ENCODE data around the gene AEBP1.

The AEBP1 gene

DNA sequence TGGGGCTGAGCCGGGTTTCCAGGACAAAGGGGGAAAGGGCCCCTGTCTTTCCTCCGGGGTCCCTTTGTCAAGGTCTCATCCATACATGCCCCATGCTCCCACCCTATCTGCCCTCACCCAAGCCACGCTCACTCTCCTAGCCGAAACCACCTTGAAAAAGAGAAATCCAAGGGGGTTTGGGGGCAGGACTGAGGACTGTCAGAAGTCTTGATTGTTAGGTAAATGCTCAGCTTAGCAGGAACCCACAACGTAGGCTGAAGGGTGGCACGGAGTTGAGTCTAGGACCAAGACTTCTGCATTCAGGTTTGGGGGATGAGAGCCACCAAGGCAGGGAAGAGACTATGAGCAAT lies 38.1 kb upstream of the AEBP1 start:
- in situ Hi-C loops (cut with HindIII; ENCODE audit: low sequenced_read_pairs), result loop anchor here (10.0 kb wide), 1 partner anchor 149 kb away; no protein-coding TSS in a partner anchor

DNA sequence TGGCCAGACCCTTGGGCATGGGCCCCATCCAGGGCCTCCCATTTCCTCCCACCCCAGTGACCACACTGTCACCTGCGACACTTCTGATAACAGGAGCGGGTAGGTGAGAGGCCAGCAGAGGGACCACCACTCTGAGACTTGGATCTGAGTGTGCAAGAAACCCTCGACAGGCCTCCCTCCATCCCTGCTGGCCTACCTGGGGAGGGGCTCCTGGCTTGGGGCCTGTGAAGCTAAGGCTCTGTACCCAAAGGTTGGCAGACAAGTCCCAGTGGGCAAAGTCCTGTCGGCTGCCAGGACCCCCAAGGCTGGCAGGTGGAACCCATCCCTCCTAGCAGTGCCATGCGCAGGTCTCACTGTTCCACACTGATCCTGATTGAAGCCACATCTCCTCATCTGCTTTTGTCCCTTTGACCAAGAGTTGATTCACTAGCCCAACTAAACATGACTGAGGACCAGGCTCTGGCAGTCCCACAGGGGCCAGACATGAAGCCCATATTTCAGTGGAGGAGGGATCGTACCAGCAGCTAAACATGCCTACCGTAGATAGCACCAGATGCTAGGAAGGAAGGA lies 37.6 kb upstream of the AEBP1 start:
- in situ Hi-C loops (cut with HindIII; ENCODE audit: low sequenced_read_pairs), result loop anchor here (10.0 kb wide), 1 partner anchor 148 kb away; no protein-coding TSS in a partner anchor

DNA sequence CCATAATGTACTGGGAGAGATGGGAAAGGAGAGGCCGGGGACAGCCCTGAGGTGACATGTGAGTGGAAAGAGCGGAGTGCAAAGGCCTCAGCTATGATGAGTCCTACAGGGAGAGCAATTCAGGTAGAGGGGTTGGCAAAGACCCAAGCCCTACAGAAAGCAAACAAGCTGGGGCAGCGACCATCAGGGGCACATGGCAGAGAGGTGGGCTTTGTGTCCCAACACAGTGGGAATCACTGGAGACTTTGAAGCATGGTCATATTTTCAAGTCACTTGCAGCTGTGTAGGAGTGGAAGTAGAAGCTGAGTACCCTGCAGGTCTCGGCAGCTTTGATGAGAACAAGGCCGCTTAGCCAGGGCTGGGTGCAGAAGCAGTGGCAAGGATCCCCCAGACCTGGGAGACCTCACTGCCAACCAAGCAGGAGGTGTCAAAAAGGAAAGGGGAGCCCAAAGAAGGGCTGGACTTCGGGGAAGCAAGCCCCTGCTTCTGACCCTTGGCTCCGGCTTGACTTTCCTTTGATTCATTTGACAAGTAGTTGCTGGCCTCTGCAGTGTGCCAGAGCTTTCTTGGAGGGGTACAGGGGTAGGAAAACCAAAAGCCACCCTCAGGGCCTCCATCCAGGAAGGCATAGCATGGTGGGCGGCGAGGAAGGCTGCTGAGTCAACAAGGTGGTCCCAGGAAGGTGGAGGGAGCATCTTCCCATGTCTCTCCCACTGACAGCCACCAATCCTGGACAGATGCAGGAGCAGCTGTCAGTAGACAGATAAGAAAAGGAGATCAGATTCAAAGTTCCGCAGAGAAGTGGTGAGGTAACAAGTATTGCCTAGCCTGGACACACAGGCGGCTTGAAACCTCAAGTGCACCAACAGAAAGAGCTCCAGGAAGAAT lies 36.8 kb upstream of the AEBP1 start:
- in situ Hi-C loops (cut with HindIII; ENCODE audit: low sequenced_read_pairs), result loop anchor here (10.0 kb wide), 1 partner anchor 147 kb away; no protein-coding TSS in a partner anchor

DNA sequence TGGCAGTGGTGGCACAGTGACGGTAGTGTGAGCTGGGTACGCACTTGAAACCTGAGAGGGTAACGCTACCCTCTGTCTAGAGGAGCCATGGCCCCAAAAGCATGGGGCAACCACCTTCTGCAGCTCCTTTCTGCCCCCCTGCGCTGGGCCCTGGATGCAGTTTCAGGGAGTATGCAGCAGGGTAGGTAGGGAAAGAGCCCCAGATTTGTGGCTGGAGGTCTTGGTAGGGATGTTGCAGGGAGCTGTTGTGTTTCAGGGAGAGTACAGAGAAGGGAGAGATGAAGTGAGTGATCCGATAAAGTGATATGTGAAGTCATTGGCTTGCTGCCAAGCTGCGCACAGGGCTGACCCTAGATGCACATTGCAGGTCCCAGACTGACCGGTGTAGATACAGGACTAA lies 36.1 kb upstream of the AEBP1 start:
- in situ Hi-C loops (cut with HindIII; ENCODE audit: low sequenced_read_pairs), result loop anchor here (10.0 kb wide), 1 partner anchor 147 kb away; no protein-coding TSS in a partner anchor

DNA sequence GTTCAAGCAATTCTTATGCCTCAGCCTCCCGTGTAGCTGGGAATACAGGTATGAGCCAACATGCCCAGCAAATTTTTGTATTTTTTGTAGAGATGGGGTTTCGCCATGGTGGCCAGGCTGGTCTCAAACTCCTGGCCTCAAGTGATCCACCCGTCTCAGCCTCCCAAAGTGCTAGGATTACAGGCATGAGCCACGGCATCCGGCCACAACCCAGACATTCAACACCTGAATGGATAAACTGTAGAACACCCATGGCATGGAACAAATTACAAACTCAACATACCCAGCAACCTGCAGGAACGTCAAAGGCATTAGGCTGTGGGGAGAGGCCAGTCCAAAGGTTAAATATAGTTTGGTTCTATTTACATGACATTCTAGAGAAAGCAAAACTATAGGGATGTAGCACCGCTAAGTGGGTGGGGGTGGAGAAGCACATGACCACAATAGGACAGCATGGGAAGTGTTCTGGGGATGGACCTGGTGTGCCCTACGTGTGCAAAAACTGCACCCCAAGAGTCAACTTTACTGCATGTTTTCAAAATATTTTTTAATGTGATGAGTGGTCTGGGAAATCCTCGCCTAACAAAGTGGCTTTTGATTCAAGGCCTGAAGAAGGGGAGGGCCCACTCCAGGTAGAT lies 32.3 kb upstream of the AEBP1 start:
- in situ Hi-C loops (cut with HindIII; ENCODE audit: low sequenced_read_pairs), result no loop called here

DNA sequence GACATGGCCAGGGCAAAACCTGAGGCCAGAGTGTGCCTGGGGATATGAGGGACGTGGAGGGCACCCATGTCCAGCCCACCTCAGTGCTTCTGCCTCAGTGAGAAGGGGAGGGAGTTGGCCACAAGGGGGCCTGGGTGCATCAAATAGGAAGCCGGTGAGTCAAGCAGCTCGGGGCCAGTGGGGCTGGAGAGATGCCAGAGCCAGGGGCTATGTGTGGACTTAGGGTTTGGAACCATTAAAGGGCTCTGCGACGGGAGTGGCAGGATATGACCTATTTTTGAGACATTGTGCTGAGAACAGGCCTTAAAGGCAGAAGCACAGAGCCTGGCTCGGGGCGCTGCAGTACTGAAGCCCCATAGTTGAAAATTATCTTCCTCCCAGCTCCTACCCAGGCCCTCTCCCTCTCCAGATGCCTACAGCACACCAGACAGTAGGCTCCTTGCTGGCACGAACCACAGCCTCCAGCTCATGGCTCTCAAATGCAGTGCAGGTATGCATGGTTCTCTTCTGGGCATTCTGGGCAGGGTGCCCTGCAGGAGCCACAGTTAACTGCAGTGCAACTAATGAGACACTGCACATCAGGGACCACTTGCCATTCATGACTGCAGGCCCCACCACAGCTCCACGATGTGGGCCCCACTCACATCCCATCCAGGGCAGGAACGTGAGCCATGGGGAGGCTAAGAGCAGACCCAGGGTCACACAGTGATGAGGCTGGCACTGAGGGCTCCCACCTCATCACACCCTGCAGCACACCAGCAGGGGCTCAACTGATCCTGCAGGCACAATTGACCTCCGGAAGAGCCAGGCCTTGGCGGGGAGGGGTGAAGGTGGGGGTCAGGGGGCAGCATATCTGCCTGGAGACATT lies 31.5 kb upstream of the AEBP1 start:
- in situ Hi-C loops (cut with HindIII; ENCODE audit: low sequenced_read_pairs), result no loop called here

DNA sequence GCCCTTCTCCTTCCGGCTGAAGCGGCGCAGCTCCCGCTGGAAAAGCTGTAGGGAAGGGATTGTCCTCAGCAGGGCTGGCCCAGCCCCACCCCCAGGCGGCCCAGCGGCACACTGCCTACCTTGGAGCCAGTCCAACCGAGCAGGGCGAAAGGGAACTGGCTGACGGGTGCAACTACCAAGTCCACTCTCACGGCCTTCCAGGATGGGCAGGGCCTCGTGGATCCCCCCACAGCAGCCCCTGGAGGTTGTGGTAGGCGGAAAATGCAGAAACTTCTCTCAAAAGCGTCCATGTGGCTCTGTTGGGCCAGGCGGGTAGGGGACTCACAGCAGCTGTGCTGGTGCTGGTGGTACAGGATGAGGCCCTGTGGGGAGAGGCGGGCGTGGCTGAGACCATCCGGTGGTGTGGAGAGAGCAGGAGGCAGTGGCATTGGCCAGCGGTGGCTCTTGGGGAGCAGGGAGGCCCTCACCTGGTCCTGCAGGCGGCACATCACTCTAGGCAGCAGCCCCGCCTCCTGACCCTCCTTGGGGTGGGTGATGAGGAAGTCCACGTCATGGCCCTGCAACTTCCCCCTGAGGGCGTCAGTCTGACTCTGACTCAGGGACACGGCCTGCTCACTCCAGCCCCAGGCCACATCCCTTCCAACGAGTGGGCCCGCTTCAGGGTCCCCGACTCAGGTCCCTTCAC lies 30.3 kb upstream of the AEBP1 start:
- in situ Hi-C loops (cut with HindIII; ENCODE audit: low sequenced_read_pairs), result no loop called here

DNA sequence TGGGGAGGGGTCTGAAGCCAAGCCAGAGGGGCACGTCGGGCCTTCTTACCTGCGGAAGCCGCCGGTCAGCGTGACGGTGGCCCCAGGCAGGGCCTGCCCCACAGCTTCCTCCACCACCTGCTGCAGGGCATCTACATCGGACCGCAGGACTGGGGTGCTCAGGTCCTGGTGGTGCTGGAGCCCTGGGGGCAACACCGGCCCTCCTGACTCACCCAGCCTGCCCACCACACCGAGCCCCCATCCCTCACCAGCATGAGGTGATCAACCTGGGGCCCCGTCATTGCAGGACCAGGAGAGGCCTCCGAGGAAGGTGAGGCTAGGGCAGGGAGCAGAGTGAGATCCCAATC lies 29.8 kb upstream of the AEBP1 start:
- in situ Hi-C loops (cut with HindIII; ENCODE audit: low sequenced_read_pairs), result no loop called here

DNA sequence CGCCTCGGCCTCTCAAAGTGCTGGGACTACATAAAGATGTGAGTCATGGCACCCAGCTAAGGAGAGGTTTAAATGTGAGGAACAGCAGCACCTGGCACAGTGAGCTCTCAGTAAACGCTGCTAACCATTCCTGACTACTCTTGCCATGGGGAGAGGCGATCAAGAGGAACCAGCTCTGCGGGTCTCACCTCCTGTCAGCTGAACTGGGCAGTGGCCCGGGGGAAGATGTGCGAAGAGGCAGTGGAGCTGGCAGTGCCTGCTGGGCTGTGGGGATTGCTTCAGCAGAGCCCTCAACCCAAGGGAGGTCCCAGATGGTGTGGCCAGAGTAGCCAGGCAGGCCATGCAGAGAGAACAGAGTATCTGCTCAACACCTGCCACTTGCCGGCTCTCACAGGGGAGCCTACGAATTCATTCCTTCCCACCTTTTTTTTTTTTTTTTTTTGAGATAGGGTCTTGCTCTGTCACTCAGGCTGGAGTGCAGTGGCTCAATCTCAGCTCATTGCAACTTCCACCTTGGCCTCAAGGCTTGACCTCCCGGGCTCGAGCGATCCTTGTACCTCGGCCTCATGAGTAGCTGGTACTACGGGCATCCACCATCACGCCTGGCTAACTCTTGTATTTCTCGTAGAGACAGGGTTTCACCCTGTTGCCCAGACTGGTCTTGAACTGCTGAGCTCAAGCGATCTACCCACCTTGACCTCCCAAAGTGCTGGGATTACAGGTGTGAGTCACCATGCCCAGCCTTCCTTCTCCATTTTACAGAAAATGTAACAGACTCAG lies 28.7 kb upstream of the AEBP1 start:
- in situ Hi-C loops (cut with HindIII; ENCODE audit: low sequenced_read_pairs), result no loop called here

DNA sequence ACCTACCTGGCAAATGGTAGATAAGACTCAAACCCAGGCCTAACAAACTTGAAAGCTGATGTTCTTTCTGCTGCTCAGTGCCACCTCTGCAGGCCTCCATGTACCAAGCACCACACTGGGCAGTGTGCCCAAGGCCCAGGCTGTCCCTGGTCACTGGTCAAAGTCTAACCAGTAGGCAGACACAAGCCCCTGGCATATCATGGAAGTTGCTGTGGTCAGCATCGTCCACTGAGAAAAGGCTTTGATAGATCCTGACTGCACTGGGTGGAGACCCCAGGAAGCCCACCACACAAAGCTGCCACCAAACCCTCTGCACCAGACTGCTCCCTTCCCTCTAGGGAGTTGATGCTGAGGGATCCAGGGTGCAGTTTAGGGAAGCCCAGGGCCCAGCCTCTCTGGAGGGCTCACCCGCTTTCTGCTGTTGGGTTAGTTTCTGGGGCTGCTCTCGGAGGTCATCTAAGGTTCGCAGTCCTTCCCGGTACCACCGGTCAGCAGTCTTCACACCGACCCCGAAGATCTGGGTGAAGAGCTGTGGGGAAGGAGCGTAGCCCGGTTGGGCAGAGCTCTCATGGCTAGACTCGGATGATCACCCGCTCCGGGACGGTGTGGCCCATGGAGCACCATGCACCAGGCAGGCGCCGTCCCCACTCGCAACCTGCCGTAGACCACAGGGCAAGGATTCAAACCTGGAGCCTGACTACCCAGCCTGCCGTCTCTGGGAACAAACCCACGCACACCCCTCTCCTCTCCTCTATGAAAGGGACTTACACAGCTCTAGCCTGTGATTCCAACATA lies 27.8 kb upstream of the AEBP1 start:
- in situ Hi-C loops (cut with HindIII; ENCODE audit: low sequenced_read_pairs), result no loop called here

DNA sequence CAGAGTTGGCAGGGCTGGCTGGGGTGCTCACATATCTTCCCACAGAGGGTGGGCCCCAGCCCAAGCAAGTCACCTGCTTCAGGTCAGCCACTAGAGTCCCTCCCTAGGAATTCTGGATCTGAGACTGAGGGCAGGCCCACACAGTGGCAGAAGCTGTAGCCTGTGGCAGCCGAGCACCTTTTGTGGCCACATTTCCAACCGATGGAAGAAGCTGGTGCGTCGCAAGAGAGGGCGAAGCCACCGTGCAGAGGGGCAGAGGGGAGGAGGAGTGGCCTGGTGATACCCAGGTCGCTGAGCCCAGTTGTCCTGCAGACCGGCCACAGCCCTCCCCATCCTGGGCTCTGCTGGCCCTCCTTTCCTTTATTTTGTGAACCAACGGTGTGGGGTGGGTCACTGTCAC lies 27.1 kb upstream of the AEBP1 start:
- in situ Hi-C loops (cut with HindIII; ENCODE audit: low sequenced_read_pairs), result no loop called here

DNA sequence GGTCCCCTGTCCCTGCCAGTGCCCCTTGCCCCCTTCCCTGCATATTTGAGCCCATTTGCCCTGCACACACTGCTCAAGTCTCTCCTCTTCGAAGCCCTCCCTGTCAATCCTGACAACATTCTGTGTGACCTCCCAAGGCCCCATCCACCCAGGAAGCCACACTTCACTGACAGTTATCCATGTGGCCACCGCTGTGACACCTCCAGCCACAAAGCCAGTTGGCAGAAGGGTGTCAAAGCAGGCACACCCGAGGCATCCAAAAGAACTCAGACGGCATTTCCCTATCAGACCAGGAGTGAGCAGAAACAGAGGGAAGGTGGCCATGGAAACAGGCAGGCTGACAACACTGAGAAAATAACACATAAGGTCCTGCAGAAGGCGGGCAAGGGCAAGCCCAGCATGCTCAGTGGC lies 26.5 kb upstream of the AEBP1 start:
- in situ Hi-C loops (cut with HindIII; ENCODE audit: low sequenced_read_pairs), result no loop called here

DNA sequence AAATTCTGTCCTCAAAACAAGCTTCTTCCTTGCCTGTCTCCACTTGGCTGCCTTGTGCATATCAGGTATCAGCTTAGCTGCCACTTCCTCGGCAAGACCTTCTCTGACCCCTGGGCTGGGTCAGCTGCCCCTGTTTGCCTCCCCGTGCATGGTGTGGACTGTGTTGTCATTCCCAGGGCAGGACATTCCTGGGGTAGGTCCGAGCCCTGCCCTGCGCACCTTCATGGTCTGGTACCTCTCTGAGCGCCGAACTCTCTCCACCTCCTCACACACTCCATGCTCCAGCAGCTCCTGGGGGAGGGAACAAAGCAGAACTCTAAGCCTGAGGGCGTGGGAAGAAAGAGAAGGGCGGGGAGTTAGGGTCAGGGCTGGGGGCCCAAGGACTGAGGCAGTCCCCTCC lies 25.6 kb upstream of the AEBP1 start:
- in situ Hi-C loops (cut with HindIII; ENCODE audit: low sequenced_read_pairs), result no loop called here

DNA sequence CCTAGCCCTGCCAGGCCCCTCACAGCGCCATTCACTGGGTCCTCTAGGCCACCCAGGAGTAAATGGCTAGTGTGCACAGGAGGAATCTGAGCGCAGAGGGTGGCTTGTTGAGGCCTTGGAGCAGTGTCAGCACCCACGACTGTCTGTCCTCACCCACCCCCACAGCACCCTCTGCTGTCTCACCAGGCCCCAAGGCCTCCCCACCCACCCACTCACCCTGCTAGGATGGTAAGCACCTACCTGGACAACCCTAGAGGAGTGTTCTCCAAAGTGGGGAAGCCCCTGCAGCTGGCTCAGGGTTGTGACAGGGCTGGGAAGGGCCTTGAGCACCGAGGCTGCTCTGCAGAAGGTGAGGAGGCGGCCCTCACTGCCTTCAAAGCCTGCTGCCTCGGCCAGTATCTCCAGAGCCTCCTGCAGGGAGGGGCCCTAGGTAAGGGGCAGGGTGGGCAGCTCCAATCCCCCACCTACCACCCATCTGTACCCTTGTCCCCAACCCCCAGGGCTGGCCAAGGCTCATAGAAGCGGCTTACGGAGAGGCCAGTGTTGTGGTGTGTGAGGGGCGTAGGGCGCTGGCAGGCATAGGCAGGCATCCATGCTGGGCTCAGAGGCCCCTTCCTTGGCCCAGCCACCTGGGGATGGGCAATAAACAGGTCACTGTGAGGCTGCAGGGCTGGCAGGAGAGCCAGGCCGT lies 24.7 kb upstream of the AEBP1 start:
- in situ Hi-C loops (cut with HindIII; ENCODE audit: low sequenced_read_pairs), result no loop called here

DNA sequence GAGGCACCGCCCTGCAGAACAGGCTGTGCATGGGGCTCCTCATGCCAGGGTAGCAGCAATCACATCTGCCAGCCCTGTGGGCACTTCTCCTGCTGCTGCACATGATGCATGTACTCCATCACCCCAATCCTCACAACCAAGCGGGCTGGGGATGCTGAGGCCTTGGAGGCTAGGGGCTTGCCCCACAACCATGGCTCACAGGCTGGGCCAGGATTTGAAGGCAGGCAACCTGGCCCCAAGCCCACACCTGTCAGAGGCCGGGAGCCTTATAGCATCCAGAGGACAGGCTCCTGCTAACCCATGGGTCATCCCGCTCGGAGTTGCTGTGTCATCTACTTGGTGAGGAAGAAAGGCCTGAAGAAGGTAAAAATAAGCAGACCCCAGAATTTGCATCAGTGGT lies 24.0 kb upstream of the AEBP1 start:
- in situ Hi-C loops (cut with HindIII; ENCODE audit: low sequenced_read_pairs), result no loop called here

DNA sequence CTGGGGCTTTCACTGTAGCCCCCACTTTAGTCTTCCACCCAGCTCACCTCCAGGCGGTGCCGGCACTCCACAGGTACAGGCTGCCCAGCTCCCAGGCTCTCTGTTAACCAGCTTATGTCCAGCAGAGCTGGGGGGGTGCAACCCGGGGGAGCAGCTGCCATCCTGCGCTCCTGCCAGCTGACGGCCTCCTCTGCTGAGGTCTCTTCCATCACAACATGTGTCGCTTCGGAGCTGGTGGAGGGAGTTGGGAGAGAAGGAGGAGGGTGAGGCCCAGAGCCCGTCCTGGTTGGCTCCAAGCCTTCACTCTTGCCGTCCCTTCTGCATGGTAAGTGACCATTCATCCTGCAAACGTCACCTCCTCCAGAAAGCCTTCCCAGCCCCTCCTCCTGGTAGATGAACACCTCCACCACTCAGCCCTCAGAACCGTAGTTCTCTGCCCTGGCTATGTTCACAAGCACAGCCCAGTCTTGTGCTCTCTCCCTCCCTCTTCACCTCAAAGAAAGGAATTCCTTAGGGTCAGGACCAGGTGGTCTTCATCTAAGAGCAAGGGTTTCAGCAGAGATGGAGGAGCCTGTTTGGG lies 23.4 kb upstream of the AEBP1 start:
- in situ Hi-C loops (cut with HindIII; ENCODE audit: low sequenced_read_pairs), result no loop called here

DNA sequence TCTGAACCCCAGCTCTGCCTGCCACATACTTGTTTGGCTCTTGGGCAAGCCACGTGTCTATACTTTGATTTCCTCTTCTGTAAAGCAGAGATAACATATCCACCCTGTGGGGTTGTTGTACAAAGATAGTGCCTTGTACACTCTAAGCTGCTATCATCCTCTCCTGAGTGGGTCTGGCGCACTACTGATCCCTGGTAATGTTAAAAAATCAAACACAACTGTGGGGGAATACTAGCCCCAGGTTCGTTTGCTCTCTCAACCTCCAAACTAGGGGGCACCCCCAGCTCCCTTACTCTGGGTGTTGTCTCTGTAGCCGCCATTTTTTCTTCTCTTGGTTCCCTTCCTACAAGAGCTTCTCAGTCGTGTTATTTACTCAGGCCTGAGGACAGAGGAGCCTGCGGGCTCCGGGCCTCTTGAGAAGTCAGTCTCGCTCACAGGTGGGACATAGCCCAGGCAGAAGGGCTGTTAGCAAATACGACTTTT lies 22.8 kb upstream of the AEBP1 start:
- in situ Hi-C loops (cut with HindIII; ENCODE audit: low sequenced_read_pairs), result no loop called here
